OCI-LY1 (cell line): ENCODE data around the gene EIF5.

Source experiments
- CTCF ChIP-seq: fragments of 200-600 bp; sonication (generic), shearing (Covaris generic); IDR thresholded peaks from 2 replicates; pipeline ENCODE4 v1.5.1; 2017; ENCODE audit warnings: mild to moderate bottlenecking, antibody characterized with exemption, low read length, moderate library complexity, mixed read lengths
- EZH2 ChIP-seq: fragments of 200-600 bp; sonication (generic), shearing (Covaris generic); IDR thresholded peaks from 2 replicates; pipeline ENCODE4 v1.8.0; 2017; ENCODE audit warnings: borderline replicate concordance, mixed run types, mild to moderate bottlenecking, antibody characterized with exemption, low read length, moderate library complexity, mixed read lengths

GRCh38 chr14:103392572-103392971 lies 58.5 kb downstream of the EIF5 start:
- TF ChIP-seq CTCF (no peak), EZH2 (no peak)
